Stimulated activated CD4-positive, alpha-beta T cell treated with anti-CD3 and anti-CD28 coated beads, Interleukin-4, amount 100 ng/mL, for 24 hours (primary cell): ENCODE results near the gene INHBB.

Source experiments
- DNase-seq: peaks from one replicate; pipeline ENCODE4 v3.0.0-alpha.2; 2020

Gene INHBB

DNA sequence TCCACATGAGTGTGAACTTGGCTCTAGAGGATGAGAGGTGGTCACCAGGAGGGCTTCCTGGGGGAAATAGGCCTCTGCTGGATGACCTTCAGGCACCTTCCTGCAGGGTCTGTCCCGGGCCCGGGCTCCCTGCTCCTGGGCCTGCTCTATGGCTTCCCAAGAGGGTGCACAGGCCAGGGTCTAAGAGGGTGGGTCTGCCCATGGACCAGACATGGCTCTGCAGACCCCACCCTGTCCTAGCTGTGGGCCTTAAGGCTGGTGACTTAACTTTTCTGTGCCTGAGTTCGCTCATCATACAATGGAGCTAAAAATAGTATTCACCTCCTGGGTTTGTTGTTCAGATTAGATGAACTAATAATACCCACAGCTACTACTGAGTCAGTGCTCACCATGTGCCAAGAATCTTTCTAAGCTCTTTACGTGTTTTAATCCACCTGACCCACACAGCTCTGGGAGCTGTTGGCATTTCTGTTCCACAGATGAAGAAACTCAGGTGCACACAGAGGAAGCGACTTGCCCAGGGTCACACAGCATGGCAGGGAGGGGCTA is 14.4 kb downstream of the INHBB start:
- DNase-seq: no peak

DNA sequence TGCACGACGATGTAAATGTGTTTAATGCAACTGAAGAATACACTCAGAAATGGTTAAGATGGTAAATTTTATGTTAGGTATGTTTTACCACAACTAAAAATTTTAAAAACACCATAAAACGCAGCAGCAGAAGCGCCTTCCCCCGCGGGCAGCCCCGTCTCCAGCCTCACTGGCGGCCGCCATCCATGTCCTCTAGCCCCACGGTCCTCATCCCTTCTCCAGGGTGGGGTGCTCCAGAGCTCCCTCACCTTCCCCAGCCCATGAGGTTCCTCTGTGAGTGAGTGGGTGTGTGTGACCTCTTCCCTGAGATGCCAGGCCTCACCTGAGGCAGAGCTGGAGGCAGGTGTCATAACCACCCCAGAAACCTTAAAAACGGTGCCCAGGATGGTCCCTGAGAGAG is 17.0 kb downstream of the INHBB start:
- no peak for DNase-seq

DNA sequence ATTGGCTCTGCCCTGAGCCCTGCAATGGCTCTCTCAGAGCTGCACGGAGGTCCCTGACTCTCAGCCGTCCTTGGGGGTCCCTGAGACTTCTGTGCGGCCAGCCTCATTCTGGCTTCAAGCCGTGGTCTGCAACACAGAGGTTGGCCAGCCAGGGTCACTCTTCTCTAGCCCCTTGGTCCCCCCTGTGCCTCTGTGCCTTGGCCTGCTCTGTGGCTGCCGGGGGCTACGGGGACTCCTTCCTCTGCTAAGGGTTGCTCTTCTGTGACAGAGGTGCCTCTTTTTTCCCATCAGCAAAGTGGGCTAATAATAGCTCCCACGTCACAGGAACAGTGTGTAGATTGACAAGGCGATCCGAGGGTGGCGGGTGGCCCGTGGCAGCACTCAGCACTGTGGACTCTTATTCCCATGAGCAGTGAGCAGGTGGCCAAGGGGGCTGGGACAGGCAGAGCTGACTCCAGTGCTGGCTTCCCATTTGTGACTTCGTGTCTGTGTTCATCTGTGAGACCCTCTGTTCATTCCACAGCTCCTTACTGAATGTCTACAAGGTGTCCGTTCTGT is 19.4 kb downstream of the INHBB start:
- DNase-seq: no peak

DNA sequence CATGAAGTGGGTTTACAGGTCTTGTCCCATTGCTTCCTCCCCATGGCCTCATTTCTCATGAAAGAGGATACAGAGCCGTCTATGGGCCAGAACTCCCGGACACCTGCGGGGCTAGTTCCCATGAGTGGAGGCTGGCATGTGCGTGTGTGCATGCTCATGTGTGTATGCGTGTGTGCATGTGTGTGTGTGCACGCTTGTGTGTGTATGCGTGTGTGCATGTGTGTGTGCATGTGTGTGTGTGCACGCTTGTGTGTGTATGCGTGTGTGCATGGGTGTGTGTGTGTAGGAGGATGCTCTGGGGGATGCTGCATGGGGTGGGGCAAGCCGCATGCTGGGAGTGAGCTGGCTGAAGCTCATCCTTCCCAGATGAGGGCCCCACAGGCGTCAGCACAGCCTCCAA is 20.8 kb downstream of the INHBB start:
- no peak for DNase-seq

DNA sequence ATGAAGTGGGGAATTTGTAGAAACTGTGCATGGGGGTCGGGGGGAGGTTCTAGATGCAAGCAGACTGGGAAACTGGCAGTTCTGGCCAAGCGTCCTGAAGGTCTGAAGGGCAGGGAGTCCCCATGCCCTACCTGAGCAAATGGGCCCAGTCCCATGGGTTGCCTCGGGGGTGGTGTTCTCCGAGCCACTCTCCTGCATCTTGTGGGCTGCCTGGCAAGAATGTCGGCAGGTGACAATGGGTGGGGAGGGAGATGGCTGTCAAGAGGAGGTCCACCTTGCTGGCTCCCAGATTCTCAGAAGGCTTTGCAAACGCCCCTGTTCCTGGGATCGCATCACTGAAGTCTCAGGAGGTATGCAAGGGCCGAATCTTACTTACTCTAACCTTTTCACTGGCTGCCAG is 21.3 kb downstream of the INHBB start:
- no peak for DNase-seq

DNA sequence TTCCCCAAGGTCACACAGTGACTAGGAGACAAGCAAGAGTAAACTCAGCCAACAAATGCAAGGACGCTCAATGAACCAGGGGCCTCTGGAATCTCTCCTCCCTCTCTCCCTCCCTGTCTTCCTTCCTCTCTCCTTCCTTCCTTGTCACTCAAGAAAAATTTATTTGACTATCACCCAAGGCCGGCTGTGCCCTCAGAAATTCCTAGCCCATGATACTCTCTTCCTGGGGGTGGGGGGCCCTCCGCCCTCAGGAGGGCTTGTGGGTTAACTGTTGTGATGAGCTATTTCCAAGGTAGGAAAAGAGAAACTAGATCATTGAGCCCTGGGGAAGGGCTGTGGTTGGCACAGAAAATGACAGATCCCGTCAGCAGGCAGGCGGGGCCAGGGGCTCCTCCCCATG is 21.7 kb downstream of the INHBB start:
- DNase-seq: no peak

DNA sequence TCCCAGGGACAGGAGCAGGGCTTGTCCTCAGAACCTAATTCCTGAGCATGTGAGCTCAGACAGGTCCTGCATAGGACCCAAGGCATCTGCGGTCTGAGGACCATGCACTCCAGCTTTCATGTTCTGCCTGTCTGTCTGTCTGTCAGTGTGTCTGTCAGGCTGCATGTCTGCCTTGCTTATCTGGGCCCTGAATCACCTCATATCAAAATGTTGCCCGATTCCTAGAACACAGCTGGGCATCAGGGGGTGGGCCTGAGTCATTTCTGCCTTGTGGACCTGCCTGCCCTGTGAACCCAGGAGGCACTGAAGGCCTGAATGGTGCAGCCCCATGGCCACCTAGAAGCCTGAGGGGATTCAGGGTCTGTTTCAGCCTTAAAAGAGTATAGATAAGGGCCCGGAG is 22.1 kb downstream of the INHBB start:
- DNase-seq: no peak

DNA sequence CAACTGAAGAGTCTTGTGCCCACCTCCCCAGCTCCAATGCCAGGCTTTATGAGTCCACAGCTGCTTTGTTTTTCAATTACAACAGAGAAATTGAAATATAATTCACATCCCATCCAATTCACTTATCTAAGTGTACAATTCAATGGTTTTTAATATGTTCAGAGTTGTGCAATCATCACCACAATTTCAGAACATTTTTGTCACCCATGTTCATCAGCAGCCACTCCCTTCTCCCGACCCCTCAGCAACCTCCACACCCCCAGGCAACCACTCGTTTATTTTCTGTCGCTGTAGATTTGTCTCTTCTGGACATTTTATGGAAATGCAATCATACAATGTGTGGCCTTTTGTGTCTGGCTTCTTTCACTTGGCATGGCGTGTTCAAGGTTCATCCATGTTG is 23.3 kb downstream of the INHBB start:
- no peak for DNase-seq

DNA sequence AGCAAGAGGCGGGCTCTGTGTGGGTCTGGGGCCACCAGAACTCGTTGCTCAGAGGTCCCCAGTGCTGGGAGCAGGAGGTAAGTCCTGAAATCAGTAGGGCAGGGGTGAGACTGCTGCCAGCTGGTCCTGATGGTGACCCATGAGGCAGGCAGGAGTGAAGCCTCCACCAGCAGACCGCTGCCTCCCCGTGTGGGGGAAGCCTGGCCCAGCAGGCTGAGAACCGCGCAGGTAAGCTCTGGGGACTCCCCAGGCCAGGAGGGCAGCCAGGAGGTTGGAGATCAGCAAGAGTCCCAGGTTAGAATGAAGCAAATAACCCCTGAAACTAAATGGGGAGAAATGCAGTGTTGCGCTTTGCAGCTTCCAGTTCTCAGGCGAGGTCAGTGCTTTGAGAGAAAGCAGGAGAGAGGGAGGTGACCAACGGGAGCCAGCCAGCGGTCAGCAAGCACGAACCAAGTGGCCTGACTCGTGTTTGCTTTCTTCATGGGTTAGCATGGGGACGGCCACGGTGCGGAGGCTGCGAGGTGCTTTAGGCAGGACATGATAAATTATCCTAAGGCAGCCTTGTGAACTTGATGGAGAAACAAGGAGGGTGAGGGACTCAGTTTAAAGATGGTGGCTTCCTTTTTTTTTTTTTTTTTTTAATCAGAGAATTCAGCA is 26.2 kb downstream of the INHBB start:
- DNase-seq: no peak

DNA sequence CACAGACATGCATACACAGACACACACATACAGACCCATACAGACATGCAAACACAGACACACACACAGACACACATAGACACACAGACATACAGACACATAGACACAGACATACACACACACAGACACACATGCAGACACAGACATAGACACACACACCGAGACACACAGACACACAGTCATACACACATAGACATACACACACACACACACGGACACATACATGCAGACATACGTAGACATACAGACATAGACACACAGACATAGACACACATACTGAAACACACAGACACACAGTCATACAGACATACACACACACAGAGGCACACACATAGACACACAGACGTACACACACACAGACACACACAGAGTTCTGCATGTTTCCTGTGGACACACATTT is 26.9 kb downstream of the INHBB start:
- DNase-seq: no peak

DNA sequence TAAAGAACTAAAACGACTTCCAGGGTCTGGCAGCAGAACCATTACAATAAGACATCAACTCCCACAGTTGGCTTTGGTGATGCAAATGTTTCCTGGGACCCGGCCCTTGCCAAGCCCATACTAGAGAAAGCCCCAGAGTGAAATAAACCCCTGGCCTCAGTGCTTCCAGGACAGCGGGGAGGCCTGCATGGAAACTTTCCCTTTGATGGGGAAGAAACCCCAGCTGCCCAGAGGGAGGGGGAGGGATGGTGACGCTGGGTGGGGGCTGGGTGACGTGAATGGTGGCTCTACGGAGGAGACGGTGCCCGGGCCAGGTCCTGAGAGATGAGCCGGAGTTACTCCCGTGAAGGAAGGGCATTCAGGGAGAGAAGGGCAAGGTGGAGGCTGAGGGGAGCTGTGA is 27.5 kb downstream of the INHBB start:
- no peak for DNase-seq

DNA sequence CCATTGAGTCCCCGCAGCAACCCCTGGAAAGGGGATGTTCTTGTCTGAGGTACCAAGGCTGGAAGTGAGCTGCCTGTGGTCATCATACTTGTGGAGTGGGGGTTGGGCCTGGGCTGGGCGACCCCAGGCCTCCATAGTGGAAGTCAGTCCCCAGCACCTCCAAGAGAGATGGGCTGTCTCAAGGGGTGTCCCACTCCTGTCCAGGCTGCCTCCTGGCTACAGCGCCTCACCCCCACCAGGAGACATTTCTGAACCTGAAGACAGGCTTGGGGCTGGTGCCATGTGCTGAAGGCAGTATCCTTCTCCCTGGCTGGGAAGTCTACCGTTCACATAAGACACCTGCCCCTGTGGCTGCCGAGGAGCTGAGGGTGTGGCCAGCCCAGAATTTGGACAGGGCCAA is 28.9 kb downstream of the INHBB start:
- no peak for DNase-seq

DNA sequence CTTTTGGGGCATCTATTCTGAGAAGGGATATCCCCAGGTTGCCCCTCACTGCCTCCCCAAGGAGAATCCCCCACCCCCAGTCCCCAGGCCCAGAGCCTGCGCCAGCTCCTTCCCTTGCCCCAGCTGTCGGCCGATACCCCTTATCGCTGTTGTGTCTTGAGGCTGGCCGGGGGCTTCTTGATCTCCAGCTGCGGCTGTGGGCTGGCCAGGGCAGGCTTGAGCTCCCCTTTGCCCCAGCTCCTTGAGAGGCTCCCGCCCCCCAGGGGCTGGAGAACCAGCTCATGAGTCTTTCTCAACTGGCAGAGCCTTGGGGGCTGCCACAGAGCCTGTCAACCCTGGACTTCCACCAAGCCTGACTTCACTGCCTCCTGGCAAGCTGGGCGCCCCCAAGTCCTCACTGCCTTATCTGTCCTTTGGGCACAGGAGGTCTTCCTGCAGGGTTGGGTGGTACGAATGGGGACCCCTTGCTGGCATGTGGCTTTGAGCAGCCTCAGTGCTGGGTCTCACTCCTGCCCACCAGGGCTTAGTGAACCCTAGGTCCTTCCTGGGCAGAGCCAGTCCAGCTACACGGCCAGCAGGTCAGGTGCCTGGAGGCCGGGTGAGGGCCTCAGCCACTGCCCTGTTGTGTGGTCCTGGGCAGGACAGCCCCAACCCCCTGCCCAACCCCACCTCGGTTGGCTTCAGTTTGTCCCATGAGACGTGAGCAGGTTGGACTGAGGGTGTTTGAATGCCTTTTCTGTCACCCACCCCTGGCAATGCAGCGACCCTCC is 29.5 kb downstream of the INHBB start:
- DNase-seq: no peak

DNA sequence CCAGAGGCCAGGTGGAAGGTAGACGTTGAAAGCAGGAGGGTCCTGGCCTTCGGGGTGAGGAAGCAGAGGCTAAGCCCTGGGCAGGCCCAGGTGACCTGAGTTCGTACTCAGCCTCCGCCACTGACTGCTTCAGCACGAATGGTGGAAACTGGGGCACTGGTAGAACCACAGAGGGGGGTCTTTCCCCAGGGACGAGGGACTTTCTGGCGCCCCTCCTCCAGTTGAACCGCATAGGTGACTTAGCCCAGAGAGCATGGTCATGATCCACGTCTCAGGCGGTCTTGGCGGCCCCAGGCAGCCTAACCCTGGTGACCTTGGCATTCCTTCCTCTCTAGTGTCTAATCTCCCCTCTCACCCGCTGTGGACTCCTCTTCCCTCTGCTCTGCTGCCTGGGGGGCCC is 30.2 kb downstream of the INHBB start:
- DNase-seq: no peak

DNA sequence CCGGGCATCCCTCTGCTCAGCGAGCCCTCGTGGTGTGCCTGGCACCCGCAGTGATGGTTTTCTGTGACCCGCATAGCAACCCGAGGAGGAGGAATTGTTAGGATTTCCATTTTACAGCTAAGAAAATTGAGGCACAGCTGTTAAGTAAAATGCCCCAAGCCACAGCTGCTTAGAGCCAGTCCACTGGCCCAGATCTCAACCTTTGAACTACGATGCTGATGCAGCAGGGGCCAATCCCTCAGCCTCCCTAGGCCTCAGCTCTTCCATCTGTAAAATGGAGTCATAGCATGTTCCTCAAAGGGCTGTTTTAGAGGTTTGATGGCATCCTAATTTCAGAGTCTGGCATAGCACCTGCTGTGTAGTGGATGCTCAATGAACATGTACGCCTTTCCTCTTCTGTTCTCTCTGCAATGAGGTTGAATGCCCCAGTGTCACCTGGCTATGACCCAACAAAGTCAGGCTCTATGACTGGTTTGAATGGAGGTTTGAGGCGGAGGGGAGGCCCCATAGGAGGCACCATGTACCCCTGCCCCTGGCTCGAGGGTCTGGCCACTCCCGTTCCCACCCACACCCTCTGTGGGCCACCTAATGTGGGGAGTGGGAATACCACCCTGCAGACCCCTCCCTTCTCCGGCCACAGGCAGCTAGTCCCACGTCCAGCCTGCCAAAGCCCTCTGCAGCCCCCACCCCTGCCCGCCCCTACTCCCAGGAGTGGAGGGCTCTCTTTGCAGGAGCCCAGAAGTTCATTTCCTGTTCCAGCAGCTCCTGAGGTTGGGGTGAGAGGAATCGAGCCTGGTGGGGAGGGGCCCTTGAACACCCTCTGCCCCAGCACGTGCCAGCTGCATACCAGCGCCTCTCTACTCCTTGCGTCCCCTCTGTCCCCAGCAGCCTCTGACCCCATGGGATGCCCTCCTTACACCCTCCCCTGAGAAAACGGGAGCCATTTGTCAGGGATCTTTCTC is 31.0 kb downstream of the INHBB start:
- no peak for DNase-seq

DNA sequence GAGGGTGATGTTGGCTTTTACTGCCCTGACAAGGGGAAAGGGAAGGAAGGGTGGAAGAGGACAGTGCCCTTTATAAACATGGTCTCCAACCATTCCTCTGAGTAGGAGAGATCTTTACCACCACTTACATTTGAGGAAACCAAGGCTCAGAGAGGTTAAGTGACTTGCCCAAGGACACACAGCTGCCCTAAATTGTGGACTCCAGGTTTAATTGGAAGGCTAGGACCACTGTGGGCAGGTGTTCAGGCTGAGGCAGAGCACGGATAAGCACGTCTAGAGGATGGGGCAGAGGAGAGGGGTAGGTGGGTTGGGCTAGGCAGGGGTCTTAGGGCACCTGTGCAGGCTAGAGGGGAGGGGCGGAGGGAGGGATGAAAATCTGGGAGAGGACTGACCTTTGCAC is 32.7 kb downstream of the INHBB start:
- no peak for DNase-seq

DNA sequence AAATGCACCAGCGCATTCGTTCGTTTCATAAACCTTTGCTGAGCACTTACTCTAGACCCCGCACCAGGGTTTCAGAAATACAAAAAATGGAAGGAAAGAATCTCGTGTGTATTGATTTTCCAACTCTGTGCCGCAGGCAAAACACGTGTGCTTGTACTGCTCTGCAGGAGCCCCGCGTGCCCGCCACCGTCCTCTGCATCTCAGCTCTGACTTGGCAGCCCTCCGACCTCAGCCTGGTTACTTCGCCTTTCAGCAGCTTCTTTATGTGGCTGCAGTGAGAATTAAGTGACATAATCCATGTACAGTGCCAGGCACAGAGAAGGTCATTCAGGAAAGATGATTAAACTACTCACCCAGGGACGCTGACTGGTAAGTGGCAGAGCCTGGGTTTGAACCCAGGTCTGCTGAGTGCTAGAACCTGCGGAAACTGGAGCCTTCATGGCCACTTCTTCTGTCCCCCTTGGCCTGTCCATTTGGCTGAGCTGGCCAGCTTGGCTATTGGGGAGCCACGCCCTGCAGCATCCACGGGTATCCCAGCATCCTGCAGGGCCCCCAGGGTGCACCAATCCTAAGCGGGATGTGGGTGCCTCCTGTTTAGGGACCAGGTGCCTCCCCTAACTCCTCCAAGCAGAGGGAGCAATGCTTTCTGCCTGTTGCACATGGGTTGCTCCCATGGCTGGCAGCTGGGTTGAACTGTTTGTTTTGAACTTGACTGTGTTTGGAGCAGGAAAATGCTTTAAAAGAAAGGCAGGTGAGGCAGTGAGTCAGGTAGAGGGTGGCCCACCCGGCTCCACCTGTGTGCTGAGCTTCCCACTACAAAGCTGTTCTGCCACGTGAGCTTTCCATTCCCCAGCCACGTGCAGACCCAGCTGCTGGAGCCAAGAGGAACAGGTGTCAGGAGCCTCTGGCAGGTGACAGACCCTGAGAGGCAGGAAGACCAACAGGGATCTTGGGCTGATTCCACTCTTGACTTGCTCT is 34.3 kb downstream of the INHBB start:
- DNase-seq: no peak

DNA sequence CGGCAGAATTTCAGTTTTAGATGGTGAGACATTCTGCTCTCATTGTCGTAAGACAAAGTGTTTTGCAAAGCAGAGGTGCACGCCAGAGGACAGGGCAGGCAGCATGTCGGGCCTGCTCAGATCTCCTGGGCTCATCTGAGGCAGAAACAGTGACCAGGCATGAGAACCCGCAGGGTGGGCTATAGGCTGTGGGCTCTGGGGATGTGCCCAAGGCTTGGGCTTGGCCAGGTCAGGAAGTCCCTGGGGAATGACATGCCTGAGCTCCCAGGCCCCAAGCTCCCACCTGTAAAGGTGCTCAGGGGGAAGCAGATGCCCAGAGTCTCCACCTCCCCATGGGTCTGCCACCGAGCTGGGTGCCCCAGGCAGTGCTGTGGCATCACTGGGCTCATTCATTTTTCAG is 35.3 kb downstream of the INHBB start:
- DNase-seq: no peak

DNA sequence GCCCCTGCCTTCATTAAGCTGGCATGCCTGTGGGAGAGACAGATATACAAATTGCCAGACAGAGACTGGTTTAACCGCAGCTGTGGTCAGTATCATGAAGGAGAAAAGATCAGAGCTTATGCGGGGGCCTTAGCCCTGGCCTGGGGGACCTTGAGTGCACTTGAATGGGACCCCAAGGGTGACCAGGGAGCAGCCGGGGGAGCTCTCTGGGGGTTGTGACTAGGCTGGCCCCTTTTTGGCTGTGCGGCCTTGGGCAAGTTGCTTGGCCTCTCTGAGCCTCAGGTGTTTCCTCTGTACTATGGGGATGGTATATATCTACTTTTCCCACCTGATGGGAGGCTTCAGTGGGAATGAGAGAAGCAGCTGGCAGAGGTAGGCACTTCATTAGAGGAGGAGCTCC is 35.7 kb downstream of the INHBB start:
- DNase-seq: no peak

DNA sequence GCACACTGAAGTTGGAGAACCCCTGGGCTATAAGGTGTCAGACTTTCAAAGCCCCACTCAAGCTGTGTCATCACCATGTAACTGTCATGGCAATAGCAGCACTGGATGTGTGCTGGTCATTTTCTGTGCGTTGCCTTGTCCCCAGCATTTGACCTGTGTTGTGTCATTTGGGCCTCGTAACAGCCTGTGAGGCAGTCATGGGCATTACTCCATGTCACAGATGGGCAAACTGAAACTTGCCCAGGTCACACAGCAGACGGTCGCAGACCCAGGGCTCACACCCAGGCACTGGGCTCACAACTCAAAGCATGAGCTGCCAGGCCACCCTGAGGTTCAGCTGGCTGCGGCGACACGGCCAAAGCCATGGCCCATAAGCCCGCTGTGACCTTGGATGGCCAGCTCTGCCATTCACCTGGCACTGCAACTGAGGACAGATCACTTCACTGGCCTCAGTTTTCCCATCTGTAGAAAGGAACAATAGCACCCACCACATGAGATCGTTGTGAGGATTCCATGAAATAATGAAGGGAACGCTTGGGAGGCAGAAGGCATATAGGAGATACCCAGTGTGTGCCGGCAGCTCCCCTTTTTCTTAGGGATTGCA is 36.7 kb downstream of the INHBB start:
- no peak for DNase-seq

DNA sequence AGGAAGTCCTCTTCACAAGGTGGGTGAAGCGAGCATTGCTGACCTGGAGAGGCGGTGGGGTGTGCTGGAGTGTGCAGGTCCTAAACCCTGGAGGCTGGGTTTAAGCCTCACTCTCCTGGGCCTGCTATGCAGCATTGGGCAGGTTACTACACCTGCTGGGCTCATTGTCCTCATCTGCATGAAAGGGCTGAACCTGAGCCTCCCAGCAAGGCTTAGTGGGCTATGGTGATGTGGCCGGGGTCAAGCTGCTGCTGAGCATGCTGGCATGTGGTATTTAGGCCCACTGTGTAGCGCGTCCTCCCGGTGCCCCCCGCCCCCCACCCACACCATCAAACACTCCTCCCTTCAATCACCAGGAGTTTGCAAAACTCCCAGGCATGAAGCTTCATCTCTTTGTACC is 37.3 kb downstream of the INHBB start:
- no peak for DNase-seq
